Measurements from ENCODE around the gene NME5.

DNA sequence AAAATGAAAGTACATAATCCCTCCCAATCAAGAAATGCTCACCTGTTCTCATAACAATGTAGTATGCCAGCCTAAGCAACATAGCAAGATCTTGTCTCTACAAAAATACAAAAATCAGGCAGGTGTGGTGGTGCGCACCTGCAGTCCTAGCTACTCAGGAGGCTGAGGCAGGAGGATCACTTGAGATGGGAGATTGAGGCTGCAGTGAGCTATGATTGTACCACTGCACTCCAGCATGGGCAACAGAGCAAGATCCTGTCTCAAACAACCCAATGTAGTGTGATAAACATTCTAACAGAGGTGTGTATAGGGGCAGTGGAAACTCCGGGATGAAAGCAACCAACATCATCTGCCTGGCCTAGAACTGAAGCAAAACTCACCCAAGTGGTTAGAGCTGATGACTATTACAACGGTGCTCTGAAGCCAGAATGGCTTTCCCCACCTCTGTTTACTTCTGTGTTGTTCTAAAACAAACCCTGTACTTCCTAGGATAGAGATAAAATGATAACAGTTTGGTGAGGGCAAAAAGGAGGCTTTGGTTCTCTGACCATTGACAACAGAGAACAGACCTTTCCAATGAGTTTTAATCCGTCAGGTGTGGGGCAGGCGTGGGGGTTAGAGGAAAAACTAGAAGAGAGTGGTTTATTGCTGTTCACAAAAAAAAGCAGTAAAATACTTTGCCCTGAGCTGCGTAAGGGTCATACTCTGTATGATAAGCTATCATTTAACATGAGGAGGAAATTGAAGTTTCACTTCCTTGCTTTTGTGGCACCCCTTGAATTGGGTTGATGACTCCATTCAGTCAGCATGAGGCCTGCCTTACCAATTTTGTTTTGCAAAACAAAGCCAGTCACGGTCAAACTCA, 36.5 kb downstream of the NME5 start:
- TF ChIP-seq, protein P1, sequence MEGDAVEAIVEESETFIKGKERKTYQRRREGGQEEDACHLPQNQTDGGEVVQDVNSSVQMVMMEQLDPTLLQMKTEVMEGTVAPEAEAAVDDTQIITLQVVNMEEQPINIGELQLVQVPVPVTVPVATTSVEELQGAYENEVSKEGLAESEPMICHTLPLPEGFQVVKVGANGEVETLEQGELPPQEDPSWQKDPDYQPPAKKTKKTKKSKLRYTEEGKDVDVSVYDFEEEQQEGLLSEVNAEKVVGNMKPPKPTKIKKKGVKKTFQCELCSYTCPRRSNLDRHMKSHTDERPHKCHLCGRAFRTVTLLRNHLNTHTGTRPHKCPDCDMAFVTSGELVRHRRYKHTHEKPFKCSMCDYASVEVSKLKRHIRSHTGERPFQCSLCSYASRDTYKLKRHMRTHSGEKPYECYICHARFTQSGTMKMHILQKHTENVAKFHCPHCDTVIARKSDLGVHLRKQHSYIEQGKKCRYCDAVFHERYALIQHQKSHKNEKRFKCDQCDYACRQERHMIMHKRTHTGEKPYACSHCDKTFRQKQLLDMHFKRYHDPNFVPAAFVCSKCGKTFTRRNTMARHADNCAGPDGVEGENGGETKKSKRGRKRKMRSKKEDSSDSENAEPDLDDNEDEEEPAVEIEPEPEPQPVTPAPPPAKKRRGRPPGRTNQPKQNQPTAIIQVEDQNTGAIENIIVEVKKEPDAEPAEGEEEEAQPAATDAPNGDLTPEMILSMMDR (conservative IDR thresholded peaks at IDR 0.05; ENCODE audit: low read depth, low read length): no peak
- no peak for TF ChIP-seq EZH2 (IDR thresholded peaks at IDR 0.05; ENCODE audit: low read length, unreplicated experiment)
- TF ChIP-seq EZH2phosphoT487 (IDR thresholded peaks at IDR 0.05; ENCODE audit: borderline replicate concordance, low read length): no peak

All from PC-3 (cell line).